IMR-90 (cell line): ENCODE measurements around the gene TNFRSF14. TPM values are rescaled to one million over a fixed set of nuclear protein-coding genes. Genes with fewer than 3 reads are reported as not detected.
"Not testable (repeated sequence)": the region's sequence is repeated elsewhere in the genome, so short reads cannot be mapped to it uniquely, and the experiment has no call there.

Experiments
- ATAC-seq: fragments of 200-7000 bp; cut with Tn5 transposase; 2 replicates; pipeline ENCODE4 v1.9.1; 2020; ENCODE audit warnings: low read depth, mild to moderate bottlenecking, moderate library complexity
- BruUV-seq: library from RNA; stranded (reverse); fragments of 400-500 nt; replicated peaks from 2 replicates; lab custom pipeline; 2021; lab: Mats Ljungman, UMichigan
- CTCF ChIA-PET: fragments of 300-600 bp; formaldehyde crosslinking; extraction: SDS; loops from one replicate; lab custom pipeline; 2021; ENCODE audit warnings: antibody characterized with exemption; lab: Yijun Ruan, JAX
- POLR2A ChIA-PET: fragments of 300-600 bp; sonication (Branson Sonifier 250); formaldehyde crosslinking; loops from one replicate; lab custom pipeline; 2022; ENCODE audit warnings: antibody characterized with exemption; ENCODE audit not compliant: unreplicated experiment; lab: Charles Lee
- DNase-seq: peaks from one replicate; pipeline ENCODE4 v3.0.0; 2013
- H2AFZ ChIP-seq: replicated peaks from 2 replicates; pipeline ENCODE3; 2013; ENCODE audit warnings: low read length, mild to moderate bottlenecking; ENCODE audit not compliant: poor library complexity
- H2AK5ac ChIP-seq: 2 replicates; pipeline ENCODE4 v1.6.1; 2013; ENCODE audit warnings: low read depth, low read length, inconsistent platforms
- H2AK9ac ChIP-seq: replicated peaks from 2 replicates; pipeline ENCODE3; 2013; ENCODE audit warnings: mild to moderate bottlenecking, low read depth, low read length, moderate library complexity; ENCODE audit not compliant: poor library complexity
- H2BK120ac ChIP-seq: 2 replicates; pipeline ENCODE4 v1.6.1; 2013; ENCODE audit warnings: low read depth, low read length, inconsistent platforms
- H2BK15ac ChIP-seq: 3 replicates; pipeline ENCODE4 v1.6.1; 2013; ENCODE audit warnings: low read depth, low read length, inconsistent platforms
- H2BK20ac ChIP-seq: 2 replicates; pipeline ENCODE4 v1.6.1; 2013; ENCODE audit warnings: low read depth, mild to moderate bottlenecking, inconsistent platforms, low read length, moderate library complexity
- H2BK5ac ChIP-seq: 2 replicates; pipeline ENCODE4 v1.6.1; 2013; ENCODE audit warnings: mild to moderate bottlenecking, low read depth, low read length, inconsistent platforms; ENCODE audit not compliant: poor library complexity, severe bottlenecking
- H3K14ac ChIP-seq: replicated peaks from 2 replicates; pipeline ENCODE4 v1.6.1; 2013; ENCODE audit warnings: low read depth, low read length, inconsistent platforms
- H3K18ac ChIP-seq: 2 replicates; pipeline ENCODE4 v1.6.1; 2013; ENCODE audit warnings: low read depth, low read length, control low read depth
- H3K23ac ChIP-seq: 2 replicates; pipeline ENCODE4 v1.6.1; 2013; ENCODE audit warnings: low read depth, low read length, inconsistent platforms
- H3K27ac ChIP-seq: 2 replicates; pipeline ENCODE4 v1.5.1; 2013; ENCODE audit warnings: mild to moderate bottlenecking, control low read depth, low read length; ENCODE audit not compliant: insufficient read depth
- H3K27me3 ChIP-seq: 2 replicates; pipeline ENCODE4 v1.6.1; 2013; ENCODE audit warnings: low read length; ENCODE audit not compliant: control insufficient read depth, insufficient read depth
- H3K36me3 ChIP-seq: 2 replicates; pipeline ENCODE4 v1.6.1; 2013; ENCODE audit warnings: low read length, mixed read lengths; ENCODE audit not compliant: control insufficient read depth, insufficient read depth
- H3K4ac ChIP-seq: 2 replicates; pipeline ENCODE4 v1.6.1; 2013; ENCODE audit warnings: low read depth, low read length, inconsistent platforms
- H3K4me1 ChIP-seq: 2 replicates; pipeline ENCODE4 v1.6.1; 2013; ENCODE audit warnings: low read length, mixed read lengths; ENCODE audit not compliant: control insufficient read depth, insufficient read depth
- H3K4me2 ChIP-seq: 2 replicates; pipeline ENCODE4 v1.6.1; 2013; ENCODE audit warnings: low read depth, mild to moderate bottlenecking, control low read depth, low read length, moderate library complexity
- H3K4me3 ChIP-seq: 2 replicates; pipeline ENCODE4 v1.5.1; 2013; ENCODE audit warnings: low read depth, mild to moderate bottlenecking, control low read depth, low read length, moderate library complexity; ENCODE audit not compliant: insufficient read depth
- H3K56ac ChIP-seq: 2 replicates; pipeline ENCODE4 v1.6.1; 2013; ENCODE audit warnings: low read length, inconsistent platforms; ENCODE audit not compliant: insufficient read depth; ENCODE audit errors: extremely low read depth
- H3K79me1 ChIP-seq, 2 experiments: 2 replicates each; pipeline ENCODE4 v1.6.1; 2013; ENCODE audit warnings: low read length in 2 of 2, inconsistent platforms in 1 of 2, low read depth in 1 of 2
- H3K9ac ChIP-seq: 2 replicates; pipeline ENCODE4 v1.6.1; 2013; ENCODE audit warnings: low read depth, low read length, control low read depth
- H3K9me1 ChIP-seq: 2 replicates; pipeline ENCODE4 v1.6.1; 2013; ENCODE audit warnings: low read length, inconsistent platforms; ENCODE audit not compliant: insufficient read depth
- H3K9me3 ChIP-seq: 2 replicates; pipeline ENCODE4 v1.6.1; 2013; ENCODE audit warnings: low read length; ENCODE audit not compliant: control insufficient read depth, insufficient read depth
- H4K20me1 ChIP-seq: 2 replicates; pipeline ENCODE4 v1.6.1; 2013; ENCODE audit warnings: low read length, inconsistent platforms; ENCODE audit not compliant: insufficient read depth
- H4K5ac ChIP-seq: 2 replicates; pipeline ENCODE4 v1.6.1; 2013; ENCODE audit warnings: mild to moderate bottlenecking, low read depth, low read length, control low read depth
- H4K8ac ChIP-seq, 2 experiments: 2 replicates each; pipeline ENCODE4 v1.6.1; 2013; ENCODE audit warnings: low read depth in 2 of 2, low read length in 2 of 2, control low read depth in 1 of 2, inconsistent platforms in 1 of 2
- H4K91ac ChIP-seq: 2 replicates; pipeline ENCODE4 v1.6.1; 2013; ENCODE audit warnings: low read depth, low read length, inconsistent platforms; ENCODE audit not compliant: insufficient read depth
- BHLHE40 ChIP-seq: fragments of 150-350 bp; IDR thresholded peaks from 2 replicates; pipeline ENCODE4 v1.6.1; 2016; ENCODE audit warnings: mild to moderate bottlenecking, low read depth, low read length
- CHD1 ChIP-seq: IDR thresholded peaks from 2 replicates; pipeline ENCODE4 v1.6.1; 2012; ENCODE audit warnings: low read depth, low read length, improper control_type of control experiment
- FOS ChIP-seq: fragments of 150-350 bp; IDR thresholded peaks from 2 replicates; pipeline ENCODE4 v1.6.1; 2016; ENCODE audit warnings: low read depth, low read length
- MAFK ChIP-seq: IDR thresholded peaks from 2 replicates; pipeline ENCODE4 v1.6.1; 2012; ENCODE audit warnings: low read depth, low read length, improper control_type of control experiment
- MXI1 ChIP-seq: IDR thresholded peaks from 2 replicates; pipeline ENCODE4 v1.6.1; 2012; ENCODE audit warnings: low read depth, mild to moderate bottlenecking, low read length, moderate library complexity, borderline replicate concordance
- NFE2L2 ChIP-seq: fragments of 150-350 bp; IDR thresholded peaks from 2 replicates; pipeline ENCODE4 v1.6.1; 2016; ENCODE audit warnings: low read depth, mild to moderate bottlenecking, low read length
- POLR2A ChIP-seq: IDR thresholded peaks from 2 replicates; pipeline ENCODE4 v1.6.1; 2012; ENCODE audit warnings: mild to moderate bottlenecking, low read depth, low read length
- RAD21 ChIP-seq: IDR thresholded peaks from 2 replicates; pipeline ENCODE4 v1.6.1; 2012; ENCODE audit warnings: low read length, improper control_type of control experiment
- RFX5 ChIP-seq: IDR thresholded peaks from 2 replicates; pipeline ENCODE4 v1.8.0; 2012; ENCODE audit warnings: low read depth, mild to moderate bottlenecking, low read length, moderate library complexity
- WGBS, 2 experiments: methylation state at CpG; one replicate each; pipeline versions ENCODE4 v1.1.5 to v1.1.7; 2013; ENCODE audit warnings: missing lambda C conversion rate in 2 of 2; ENCODE audit not compliant: insufficient read length in 1 of 2; ENCODE audit errors: extremely low coverage in 2 of 2; 5-methylcytosine and 5-hydroxymethylcytosine counted together
- dilution Hi-C: fragments of 300-500 bp; cut with HindIII; formaldehyde crosslinking; loops from one replicate; pipeline ENCODE4 v1.14.3; 2018; ENCODE audit warnings: low sequenced_read_pairs; ENCODE audit not compliant: unreplicated experiment
- in situ Hi-C: fragments of 300-500 bp; cut with MboI; formaldehyde crosslinking; loops from 3 replicates; pipeline ENCODE4 v1.14.3; 2019; ENCODE audit warnings: low sequenced_read_pairs, inconsistent platforms, mixed read lengths
- intact Hi-C: fragments of 100-400 bp; cut with micrococcal nuclease; formaldehyde crosslinking; loops from 2 replicates; pipeline ENCODE4 v1.10.0; 2022
- polyA plus RNA-seq, 3 experiments: library from polyadenylated mRNA; depleted of rRNA; stranded (reverse); fragments of >200 nt; gene quantifications; 2 replicates each; pipeline ENCODE4 v1.2.3, GENCODE V29; 2012; ENCODE audit warnings: low replicate concordance in 1 of 3
- total RNA-seq: library from RNA; depleted of rRNA; stranded (reverse); fragments of >200 nt; gene quantifications from 2 replicates; pipeline ENCODE4 v1.2.3, GENCODE V29; 2012
- TF ChIP-seq, protein P1 (sequence below): fragments of 150-350 bp; IDR thresholded peaks from 2 replicates; pipeline ENCODE4 v1.6.1; 2017; ENCODE audit warnings: mild to moderate bottlenecking, antibody characterized with exemption, low read length, low read depth

The TNFRSF14 gene
- total and polyA plus RNA-seq, 2 of the 4 experiments (the other 2 are of a cell fraction) = 1.3 to 4.2 TPM

DNA sequence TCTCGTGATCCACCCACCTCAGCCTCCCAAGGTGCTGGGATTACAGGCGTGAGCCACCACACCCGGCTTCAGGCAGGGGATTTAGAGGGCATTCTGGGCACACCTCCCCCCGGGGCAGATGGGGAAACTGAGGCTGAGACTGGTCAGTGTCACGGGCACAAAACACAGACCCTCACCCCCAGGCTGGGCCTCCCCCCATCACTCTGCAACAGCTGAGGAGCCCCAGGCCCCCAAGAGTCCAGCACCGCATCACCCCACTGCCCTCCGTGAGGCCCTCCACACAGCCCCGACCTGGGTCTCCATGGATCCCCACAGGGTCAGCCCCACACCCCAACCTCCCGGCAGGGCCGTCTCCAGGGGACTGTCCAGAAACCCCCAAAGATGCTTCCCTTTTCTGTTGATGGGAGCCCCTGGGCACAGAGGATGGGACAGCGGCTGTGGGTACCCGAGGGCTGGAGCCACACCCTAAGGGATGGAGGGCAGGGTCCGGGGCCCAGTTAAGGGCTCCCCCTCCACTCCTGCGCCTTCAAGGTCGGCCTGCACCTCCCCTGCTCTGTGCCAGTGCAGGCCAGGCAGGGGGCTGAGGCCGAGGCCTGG is 11.0 kb downstream of the TNFRSF14 start:
- Histone ChIP-seq H3K9me1 (no peaks in the 10 kb centered on the region), H3K36me3 (no peaks in the 10 kb centered on the region), H3K9me3 (no peaks in the 10 kb centered on the region), H3K4me3 (no peak overlapping the region), H2BK15ac (no peak overlapping the region), H4K5ac (no peak overlapping the region), H4K8ac (no peak overlapping the region), H3K14ac (no peak overlapping the region), H2BK120ac (no peak overlapping the region), H3K27me3 (peaks cover 30% of the 10 kb centered on the region), H2BK20ac (no peak overlapping the region), H2BK5ac (no peak overlapping the region), H2AK5ac (no peak overlapping the region), H4K91ac (no peak overlapping the region), H4K20me1 (no peaks in the 10 kb centered on the region), H3K4ac (no peak overlapping the region), H3K4me1 (no peaks in the 10 kb centered on the region), H3K4me2 (no peak overlapping the region), H2AFZ (no peak overlapping the region), H3K23ac (no peak overlapping the region), H3K9ac (no peak overlapping the region), H2AK9ac (no peak overlapping the region), H3K56ac (no peak overlapping the region), H3K27ac (no peak overlapping the region), H3K18ac (no peak overlapping the region), H3K79me1 (no peaks in the 10 kb centered on the region)
- DNase-seq (no peak), ATAC-seq (no peak)
- dilution Hi-C loops (no loop called here), in situ Hi-C loops (no loop called here), intact Hi-C loops (no loop called here)
- ChIA-PET POLR2A (no interaction called here), CTCF (no interaction called here)
- WGBS, 2 experiments = 40% methylated on average over 1 of the region's 16 CpGs; no CpG with 5 or more reads in 1 of the 2 experiments
- no TSS peak for BruUV-seq
- TF ChIP-seq, protein P1, sequence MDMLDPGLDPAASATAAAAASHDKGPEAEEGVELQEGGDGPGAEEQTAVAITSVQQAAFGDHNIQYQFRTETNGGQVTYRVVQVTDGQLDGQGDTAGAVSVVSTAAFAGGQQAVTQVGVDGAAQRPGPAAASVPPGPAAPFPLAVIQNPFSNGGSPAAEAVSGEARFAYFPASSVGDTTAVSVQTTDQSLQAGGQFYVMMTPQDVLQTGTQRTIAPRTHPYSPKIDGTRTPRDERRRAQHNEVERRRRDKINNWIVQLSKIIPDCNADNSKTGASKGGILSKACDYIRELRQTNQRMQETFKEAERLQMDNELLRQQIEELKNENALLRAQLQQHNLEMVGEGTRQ = no peak
- TF ChIP-seq RAD21 (no peak), BHLHE40 (no peak), FOS (no peak), RFX5 (no peak), NFE2L2 (no peak), POLR2A (no peak), CHD1 (no peak), MAFK (no peak), MXI1 (no peak)

DNA sequence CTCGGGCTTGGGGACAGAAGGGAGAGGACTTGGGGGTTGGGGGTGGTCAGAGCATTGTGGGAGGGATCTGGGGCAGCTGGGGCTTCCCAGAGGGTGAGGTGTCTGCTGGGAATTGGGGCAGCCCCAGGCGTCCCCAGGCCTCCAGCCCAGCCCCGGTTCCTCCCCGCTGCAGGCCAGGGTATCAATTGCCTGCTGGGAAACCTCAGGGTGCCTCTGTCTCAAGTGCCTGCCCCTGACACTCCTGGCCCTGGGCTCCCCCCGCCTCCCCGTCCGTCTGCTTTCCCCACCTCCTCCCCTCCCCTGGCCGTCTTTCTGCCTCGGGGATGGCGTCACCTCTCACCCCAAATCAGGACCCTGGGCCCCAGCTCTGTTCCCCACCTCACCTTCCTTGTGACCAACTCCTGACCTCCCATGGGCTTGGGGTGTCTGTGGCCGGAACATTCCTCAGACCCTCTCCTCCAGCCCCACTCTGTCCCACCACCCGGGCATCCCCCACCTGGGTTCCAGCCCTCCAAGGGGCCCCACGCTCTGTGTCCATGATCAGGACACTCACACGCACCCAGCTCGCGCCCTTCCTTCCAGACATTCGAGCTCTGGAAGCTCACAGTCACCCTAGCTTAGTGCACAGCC is 12.1 kb downstream of the TNFRSF14 start:
- H2BK15ac ChIP-seq, H3K9me3 ChIP-seq, H2BK5ac ChIP-seq, dilution Hi-C loops, H4K91ac ChIP-seq, H4K5ac ChIP-seq, H3K4me2 ChIP-seq, H2AK9ac ChIP-seq, H3K9me1 ChIP-seq, H4K8ac ChIP-seq, H3K36me3 ChIP-seq, H3K18ac ChIP-seq, BruUV-seq, H3K27ac ChIP-seq, ATAC-seq, H4K20me1 ChIP-seq, in situ Hi-C loops, intact Hi-C loops, H3K23ac ChIP-seq, H3K14ac ChIP-seq, H3K9ac ChIP-seq, H3K79me1 ChIP-seq, H2AK5ac ChIP-seq, H3K4ac ChIP-seq, H2BK20ac ChIP-seq, H3K56ac ChIP-seq, H3K4me3 ChIP-seq, H2AFZ ChIP-seq, CTCF ChIA-PET, POLR2A ChIA-PET, DNase-seq, H2BK120ac ChIP-seq, H3K4me1 ChIP-seq: not testable (repeated sequence)
- no CpG with 5 or more reads among the region's 17 CpGs for WGBS, 2 experiments
- H3K27me3 ChIP-seq = peaks cover 32% of the 10 kb centered on the region
